H7 (cell line): ENCODE data around the gene EMC9. TPM values are rescaled to one million over a fixed set of nuclear protein-coding genes. Genes with fewer than 3 reads are reported as not detected.
A peak's percentile ranks its signal among the peaks of the same experiment; 100 is the strongest.

Experiments
- DNase-seq: peaks from one replicate; pipeline ENCODE4 v3.0.0; 2012
- H3K27me3 ChIP-seq: 2 replicates; pipeline ENCODE4 v1.6.0; 2011; ENCODE audit warnings: mild to moderate bottlenecking, low read length; ENCODE audit not compliant: control insufficient read depth, insufficient read depth
- H3K36me3 ChIP-seq: replicated peaks from 2 replicates; pipeline ENCODE4 v1.5.1; 2011; ENCODE audit warnings: low read length; ENCODE audit not compliant: control insufficient read depth, insufficient read depth
- H3K4me3 ChIP-seq: 2 replicates; pipeline ENCODE4 v1.5.1; 2011; ENCODE audit warnings: low read depth, mild to moderate bottlenecking, control low read depth, low read length, moderate library complexity; ENCODE audit not compliant: insufficient read depth
- total RNA-seq: library from RNA; depleted of rRNA; stranded (reverse); fragments of >200 nt; shearing (Covaris generic); gene quantifications from 2 replicates; pipeline ENCODE4 v1.2.3, GENCODE V29; 2014

Gene EMC9
- total RNA-seq, 1 experiment from 2014 or later: 35.9 TPM

- Histone ChIP-seq H3K36me3 (peaks cover 55% of the 10 kb centered on the region), H3K4me3 (no peak overlapping the region), H3K27me3 (no peaks in the 10 kb centered on the region)
- no peak for DNase-seq
Measured at GRCh38 chr14:24102357-24103048, 38.9 kb downstream of the EMC9 start.

- H3K4me3 ChIP-seq: no peak overlapping the region
- no peaks in the 10 kb centered on the region for H3K27me3 ChIP-seq
- H3K36me3 ChIP-seq: peaks cover 61% of the 10 kb centered on the region
- no peak for DNase-seq
Measured at GRCh38 chr14:24100982-24101494, 40.4 kb downstream of the EMC9 start.

- Histone ChIP-seq H3K36me3 (peaks cover 65% of the 10 kb centered on the region), H3K27me3 (no peaks in the 10 kb centered on the region; the same call in 1 of the 2 replicates), H3K4me3 (no peak overlapping the region)
- DNase-seq: no peak
Measured at GRCh38 chr14:24100197-24100981, 41.0 kb downstream of the EMC9 start.

GRCh38 chr14:24098927-24099813 lies 42.2 kb downstream of the EMC9 start:
- no peak for DNase-seq
- H3K4me3 ChIP-seq: no peak overlapping the region
- no peaks in the 10 kb centered on the region; the same call in 1 of the 2 replicates for H3K27me3 ChIP-seq
- peaks cover 63% of the 10 kb centered on the region for H3K36me3 ChIP-seq

GRCh38 chr14:24098229-24098926 lies 43.0 kb downstream of the EMC9 start:
- Histone ChIP-seq H3K27me3 (no peaks in the 10 kb centered on the region; the same call in 1 of the 2 replicates), H3K36me3 (peaks cover 56% of the 10 kb centered on the region), H3K4me3 (no peak overlapping the region)
- DNase-seq: no peak

- Histone ChIP-seq H3K27me3 (no peaks in the 10 kb centered on the region; the same call in 1 of the 2 replicates), H3K4me3 (no peak overlapping the region), H3K36me3 (peaks cover 46% of the 10 kb centered on the region)
- no peak for DNase-seq
Measured at GRCh38 chr14:24096545-24097181, 44.7 kb downstream of the EMC9 start.

GRCh38 chr14:24095271-24096068 lies 45.9 kb downstream of the EMC9 start:
- Histone ChIP-seq H3K4me3 (peak overlapping the region; percentile 94), H3K27me3 (no peaks in the 10 kb centered on the region; the same call in 1 of the 2 replicates), H3K36me3 (peaks cover 37% of the 10 kb centered on the region)
- DNase-seq: peak; percentile 91

- DNase-seq: no peak
- Histone ChIP-seq H3K27me3 (no peaks in the 10 kb centered on the region; the same call in 1 of the 2 replicates), H3K4me3 (peak overlapping the region; percentile 94), H3K36me3 (peaks cover 31% of the 10 kb centered on the region)
Measured at GRCh38 chr14:24094841-24095270, 46.5 kb downstream of the EMC9 start.

GRCh38 chr14:24093901-24094840 lies 47.2 kb downstream of the EMC9 start, which contains the start of gene PCK2:
TSS of gene PCK2 (plus strand) at chr14:24094311. CDS start at chr14:24094406, 95 bp downstream.
- peak within 1 kb of the TSS; percentile 94 for H3K4me3 ChIP-seq
- H3K36me3 ChIP-seq: peaks cover 24% of the 10 kb centered on the region
- no peaks in the 10 kb centered on the region; the same call in 1 of the 2 replicates for H3K27me3 ChIP-seq
- peak; percentile 100 for DNase-seq

GRCh38 chr14:24093207-24093900 lies 48.0 kb downstream of the EMC9 start:
- no peaks in the 10 kb centered on the region; the same call in 1 of the 2 replicates for H3K27me3 ChIP-seq
- peaks cover 16% of the 10 kb centered on the region for H3K36me3 ChIP-seq
- H3K4me3 ChIP-seq: peak overlapping the region; percentile 22
- no peak for DNase-seq

GRCh38 chr14:24092505-24093206 lies 48.7 kb downstream of the EMC9 start:
- Histone ChIP-seq H3K27me3 (no peaks in the 10 kb centered on the region; the same call in 1 of the 2 replicates), H3K36me3 (peaks cover 11% of the 10 kb centered on the region), H3K4me3 (no peak overlapping the region)
- no peak for DNase-seq
